Parathyroid adenoma (tissue), 2 donors: Measurements from ENCODE around the gene TNS4.

Experiments
- H2AFZ ChIP-seq: fragments of 300-600 bp; sonication (generic); one replicate; pipeline ENCODE4 v1.7.0; 2017; ENCODE audit warnings: antibody characterized with exemption, mild to moderate bottlenecking
- H3K27ac ChIP-seq: fragments of 300-600 bp; sonication (generic); one replicate; pipeline ENCODE4 v1.7.0; 2017
- H3K27me3 ChIP-seq: fragments of 300-600 bp; sonication (generic); one replicate; pipeline ENCODE4 v1.7.0; 2017; ENCODE audit warnings: low read length; ENCODE audit not compliant: control insufficient read depth, insufficient read depth
- H3K36me3 ChIP-seq: fragments of 300-600 bp; sonication (generic); one replicate; pipeline ENCODE4 v1.7.0; 2017; ENCODE audit warnings: low read length; ENCODE audit not compliant: control insufficient read depth, insufficient read depth
- H3K4me1 ChIP-seq: fragments of 300-600 bp; sonication (generic); one replicate; pipeline ENCODE4 v1.7.0; 2017; ENCODE audit warnings: control low read depth
- H3K4me2 ChIP-seq: fragments of 300-600 bp; sonication (generic); one replicate; pipeline ENCODE4 v1.7.0; 2017; ENCODE audit warnings: low read length
- H3K4me3 ChIP-seq: fragments of 300-600 bp; sonication (generic); one replicate; pipeline ENCODE4 v1.7.0; 2017; ENCODE audit warnings: low read depth, low read length
- H3K79me2 ChIP-seq: fragments of 300-600 bp; sonication (generic); one replicate; pipeline ENCODE4 v1.7.0; 2017; ENCODE audit warnings: control low read depth
- H3K9ac ChIP-seq: fragments of 300-600 bp; sonication (generic); one replicate; pipeline ENCODE4 v1.7.0; 2017; ENCODE audit warnings: mild to moderate bottlenecking
- H3K9me3 ChIP-seq: fragments of 300-600 bp; sonication (generic); one replicate; pipeline ENCODE4 v1.7.0; 2017; ENCODE audit warnings: low read length; ENCODE audit not compliant: control insufficient read depth
- CTCF ChIP-seq: fragments of 300-600 bp; sonication (generic); IDR thresholded peaks from one replicate; pipeline ENCODE4 v1.7.0; 2017; ENCODE audit warnings: antibody characterized with exemption, mild to moderate bottlenecking
- donor health status: primary hyperparathyroidism.

The TNS4 gene

GRCh38 chr17:40477796-40478195 is 23.6 kb downstream of the TNS4 start:
- no peak for TF ChIP-seq CTCF
- H3K4me3 ChIP-seq: no peak overlapping the region
- no peaks in the 10 kb centered on the region for H3K79me2 ChIP-seq
- H3K27ac ChIP-seq: no peak overlapping the region
- no peaks in the 10 kb centered on the region for H3K9me3 ChIP-seq
- H3K4me2 ChIP-seq: no peak overlapping the region
- no peaks in the 10 kb centered on the region for H3K27me3 ChIP-seq
- H3K9ac ChIP-seq: no peak overlapping the region
- no peaks in the 10 kb centered on the region for H3K4me1 ChIP-seq
- no peak overlapping the region for H2AFZ ChIP-seq
- no peaks in the 10 kb centered on the region for H3K36me3 ChIP-seq

GRCh38 chr17:40475234-40475908 is 26.1 kb downstream of the TNS4 start:
- H3K4me1 ChIP-seq: no peaks in the 10 kb centered on the region
- no peak overlapping the region for H3K27ac ChIP-seq
- H3K9me3 ChIP-seq: no peaks in the 10 kb centered on the region
- TF ChIP-seq CTCF: no peak
- no peak overlapping the region for H2AFZ ChIP-seq
- no peak overlapping the region for H3K4me2 ChIP-seq
- no peak overlapping the region for H3K4me3 ChIP-seq
- H3K36me3 ChIP-seq: no peaks in the 10 kb centered on the region
- H3K9ac ChIP-seq: no peak overlapping the region
- H3K27me3 ChIP-seq: no peaks in the 10 kb centered on the region
- no peaks in the 10 kb centered on the region for H3K79me2 ChIP-seq

GRCh38 chr17:40474419-40475002 is 26.9 kb downstream of the TNS4 start:
- Histone ChIP-seq H3K9me3 (no peaks in the 10 kb centered on the region), H3K27me3 (no peaks in the 10 kb centered on the region), H3K27ac (no peak overlapping the region), H3K4me3 (no peak overlapping the region), H3K4me2 (no peak overlapping the region), H3K36me3 (no peaks in the 10 kb centered on the region), H3K4me1 (no peaks in the 10 kb centered on the region), H2AFZ (no peak overlapping the region), H3K9ac (no peak overlapping the region), H3K79me2 (no peaks in the 10 kb centered on the region)
- TF ChIP-seq CTCF: no peak

- H2AFZ ChIP-seq: no peak overlapping the region
- no peaks in the 10 kb centered on the region for H3K79me2 ChIP-seq
- H3K27me3 ChIP-seq: no peaks in the 10 kb centered on the region
- no peaks in the 10 kb centered on the region for H3K9me3 ChIP-seq
- no peak overlapping the region for H3K27ac ChIP-seq
- H3K36me3 ChIP-seq: no peaks in the 10 kb centered on the region
- H3K4me2 ChIP-seq: no peak overlapping the region
- TF ChIP-seq CTCF: no peak
- H3K9ac ChIP-seq: no peak overlapping the region
- H3K4me1 ChIP-seq: no peaks in the 10 kb centered on the region
- H3K4me3 ChIP-seq: no peak overlapping the region
Measured at GRCh38 chr17:40473573-40474365, 27.7 kb downstream of the TNS4 start.
